Measurements from ENCODE around the gene AKAP10.

- TF ChIP-seq, protein P1, sequence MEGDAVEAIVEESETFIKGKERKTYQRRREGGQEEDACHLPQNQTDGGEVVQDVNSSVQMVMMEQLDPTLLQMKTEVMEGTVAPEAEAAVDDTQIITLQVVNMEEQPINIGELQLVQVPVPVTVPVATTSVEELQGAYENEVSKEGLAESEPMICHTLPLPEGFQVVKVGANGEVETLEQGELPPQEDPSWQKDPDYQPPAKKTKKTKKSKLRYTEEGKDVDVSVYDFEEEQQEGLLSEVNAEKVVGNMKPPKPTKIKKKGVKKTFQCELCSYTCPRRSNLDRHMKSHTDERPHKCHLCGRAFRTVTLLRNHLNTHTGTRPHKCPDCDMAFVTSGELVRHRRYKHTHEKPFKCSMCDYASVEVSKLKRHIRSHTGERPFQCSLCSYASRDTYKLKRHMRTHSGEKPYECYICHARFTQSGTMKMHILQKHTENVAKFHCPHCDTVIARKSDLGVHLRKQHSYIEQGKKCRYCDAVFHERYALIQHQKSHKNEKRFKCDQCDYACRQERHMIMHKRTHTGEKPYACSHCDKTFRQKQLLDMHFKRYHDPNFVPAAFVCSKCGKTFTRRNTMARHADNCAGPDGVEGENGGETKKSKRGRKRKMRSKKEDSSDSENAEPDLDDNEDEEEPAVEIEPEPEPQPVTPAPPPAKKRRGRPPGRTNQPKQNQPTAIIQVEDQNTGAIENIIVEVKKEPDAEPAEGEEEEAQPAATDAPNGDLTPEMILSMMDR (IDR thresholded peaks at IDR 0.05; ENCODE audit: low read length): no peak
- TF ChIP-seq EZH2 (optimal IDR thresholded peaks at IDR 0.05; ENCODE audit: low read depth, low read length): no peak
- TF ChIP-seq EZH2phosphoT487 (IDR thresholded peaks at IDR 0.05; ENCODE audit: low read length): no peak
Observed at GRCh38 chr17:19897090-19897837, 80.4 kb downstream of the AKAP10 start.

Data from MM.1S (cell line).